GM12892 (cell line): ENCODE measurements around the gene ZNF438.

Experiments
- POLR2A ChIP-seq: IDR thresholded peaks from 2 replicates; pipeline ENCODE4 v1.6.1; 2011; ENCODE audit warnings: low read depth, low read length, control low read depth
- POLR2AphosphoS5 ChIP-seq: IDR thresholded peaks from 2 replicates; pipeline ENCODE4 v1.6.1; 2011; ENCODE audit warnings: low read depth, low read length, control low read depth
- TAF1 ChIP-seq: IDR thresholded peaks from 2 replicates; pipeline ENCODE4 v1.6.1; 2011; ENCODE audit warnings: low read depth, mild to moderate bottlenecking, control low read depth, low read length, borderline replicate concordance

- no peak for TF ChIP-seq POLR2AphosphoS5
- TF ChIP-seq POLR2A, result no peak
- no peak for TF ChIP-seq TAF1
Observed at GRCh38 chr10:30855131-30855530, 176.5 kb downstream of the ZNF438 start.
